Osteocyte (in vitro differentiated cells): ENCODE results near the gene SPINT2. TPM values are rescaled to one million over a fixed set of nuclear protein-coding genes. Genes with fewer than 3 reads are reported as not detected.

Experiments used
- DNase-seq: peaks from one replicate; pipeline ENCODE4 v3.0.0; 2021; ENCODE audit warnings: mixed read lengths; ENCODE audit not compliant: unreplicated experiment; ENCODE audit errors: extremely low spot score
- H3K27ac Mint-ChIP-seq: one replicate; pipeline ENCODE4 v1.8.0; 2021; ENCODE audit warnings: mild to moderate bottlenecking, mixed read lengths; ENCODE audit not compliant: unreplicated experiment
- H3K27me3 Mint-ChIP-seq: one replicate; pipeline ENCODE4 v1.8.0; 2021; ENCODE audit warnings: mixed read lengths; ENCODE audit not compliant: unreplicated experiment
- H3K36me3 Mint-ChIP-seq: one replicate; pipeline ENCODE4 v1.8.0; 2021; ENCODE audit warnings: mixed read lengths; ENCODE audit not compliant: unreplicated experiment
- H3K4me1 Mint-ChIP-seq: one replicate; pipeline ENCODE4 v1.8.0; 2021; ENCODE audit warnings: mixed read lengths; ENCODE audit not compliant: unreplicated experiment
- H3K4me3 Mint-ChIP-seq: one replicate; pipeline ENCODE4 v1.8.0; 2021; ENCODE audit warnings: mild to moderate bottlenecking, moderate library complexity, mixed read lengths; ENCODE audit not compliant: unreplicated experiment
- H3K9me3 Mint-ChIP-seq: one replicate; pipeline ENCODE4 v1.8.0; 2021; ENCODE audit warnings: mixed read lengths; ENCODE audit not compliant: unreplicated experiment
- total RNA-seq: library from RNA; stranded (reverse); gene quantifications from 2 replicates; pipeline ENCODE4 v1.2.1, GENCODE V29; 2021
- TF ChIP-seq, protein P1 (sequence below): fragments of 200-600 bp; sonication (generic); IDR thresholded peaks from 2 replicates; pipeline ENCODE4 v1.5.0; 2021; ENCODE audit warnings: antibody characterized with exemption, mild to moderate bottlenecking, moderate library complexity

Gene SPINT2
- total RNA-seq, 1 donor from 2014 or later = 30.4 TPM

DNA sequence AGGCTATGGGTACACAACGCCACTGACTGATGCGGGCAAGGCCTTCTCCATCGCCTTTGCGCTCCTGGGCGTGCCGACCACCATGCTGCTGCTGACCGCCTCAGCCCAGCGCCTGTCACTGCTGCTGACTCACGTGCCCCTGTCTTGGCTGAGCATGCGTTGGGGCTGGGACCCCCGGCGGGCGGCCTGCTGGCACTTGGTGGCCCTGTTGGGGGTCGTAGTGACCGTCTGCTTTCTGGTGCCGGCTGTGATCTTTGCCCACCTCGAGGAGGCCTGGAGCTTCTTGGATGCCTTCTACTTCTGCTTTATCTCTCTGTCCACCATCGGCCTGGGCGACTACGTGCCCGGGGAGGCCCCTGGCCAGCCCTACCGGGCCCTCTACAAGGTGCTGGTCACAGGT, 62.2 kb downstream of the SPINT2 start:
- Mint-ChIP-seq H3K9me3 (no peaks in the 10 kb centered on the region), H3K36me3 (peaks cover 23% of the 10 kb centered on the region), H3K27ac (no peak overlapping the region), H3K27me3 (no peaks in the 10 kb centered on the region), H3K4me1 (peaks cover 8% of the 10 kb centered on the region), H3K4me3 (no peak overlapping the region)
- no peak for DNase-seq
- TF ChIP-seq, protein P1, sequence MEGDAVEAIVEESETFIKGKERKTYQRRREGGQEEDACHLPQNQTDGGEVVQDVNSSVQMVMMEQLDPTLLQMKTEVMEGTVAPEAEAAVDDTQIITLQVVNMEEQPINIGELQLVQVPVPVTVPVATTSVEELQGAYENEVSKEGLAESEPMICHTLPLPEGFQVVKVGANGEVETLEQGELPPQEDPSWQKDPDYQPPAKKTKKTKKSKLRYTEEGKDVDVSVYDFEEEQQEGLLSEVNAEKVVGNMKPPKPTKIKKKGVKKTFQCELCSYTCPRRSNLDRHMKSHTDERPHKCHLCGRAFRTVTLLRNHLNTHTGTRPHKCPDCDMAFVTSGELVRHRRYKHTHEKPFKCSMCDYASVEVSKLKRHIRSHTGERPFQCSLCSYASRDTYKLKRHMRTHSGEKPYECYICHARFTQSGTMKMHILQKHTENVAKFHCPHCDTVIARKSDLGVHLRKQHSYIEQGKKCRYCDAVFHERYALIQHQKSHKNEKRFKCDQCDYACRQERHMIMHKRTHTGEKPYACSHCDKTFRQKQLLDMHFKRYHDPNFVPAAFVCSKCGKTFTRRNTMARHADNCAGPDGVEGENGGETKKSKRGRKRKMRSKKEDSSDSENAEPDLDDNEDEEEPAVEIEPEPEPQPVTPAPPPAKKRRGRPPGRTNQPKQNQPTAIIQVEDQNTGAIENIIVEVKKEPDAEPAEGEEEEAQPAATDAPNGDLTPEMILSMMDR = no peak

DNA sequence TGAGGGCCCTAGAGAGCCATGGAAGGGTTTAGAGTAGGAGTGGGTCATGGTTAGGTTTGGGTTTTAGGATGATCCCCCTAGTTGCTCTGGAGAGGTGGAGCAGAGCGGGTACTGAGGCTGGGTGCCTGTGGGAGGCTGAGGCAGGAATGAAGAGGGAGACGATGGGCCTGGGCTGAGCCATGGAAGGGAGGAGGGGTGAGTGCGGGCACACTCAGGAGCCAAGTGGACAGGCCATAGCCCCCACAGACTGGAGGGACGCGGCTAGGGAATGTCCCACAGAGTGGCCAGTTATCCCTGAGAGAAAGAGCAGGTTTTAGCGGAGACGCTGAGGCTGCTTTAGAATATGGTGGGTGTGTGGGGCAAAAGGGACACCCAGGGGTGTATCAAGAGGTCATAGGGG, 65.3 kb downstream of the SPINT2 start:
- DNase-seq = no peak
- Mint-ChIP-seq H3K4me3 (no peak overlapping the region), H3K36me3 (peaks cover 19% of the 10 kb centered on the region), H3K9me3 (no peaks in the 10 kb centered on the region), H3K27ac (no peak overlapping the region), H3K27me3 (no peaks in the 10 kb centered on the region), H3K4me1 (no peaks in the 10 kb centered on the region)
- TF ChIP-seq, protein P1 = no peak

DNA sequence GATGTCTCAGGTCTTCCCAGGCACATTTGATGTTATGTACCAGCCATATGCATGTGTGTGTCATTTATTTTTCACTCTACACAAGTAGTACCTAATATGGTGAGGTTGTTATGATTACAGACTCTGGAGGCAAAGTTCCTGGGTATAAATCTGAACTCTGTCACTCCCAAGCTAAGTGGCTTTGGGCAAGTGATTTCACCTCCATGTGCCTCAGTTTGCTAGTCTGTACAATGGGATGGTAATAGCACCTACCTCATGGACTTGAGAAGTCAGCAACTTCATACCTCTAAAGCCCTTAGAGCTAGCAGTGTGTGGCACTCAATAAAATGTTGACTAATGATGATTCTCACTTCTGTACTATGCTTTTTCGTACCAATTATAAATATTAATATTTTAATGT, 67.4 kb downstream of the SPINT2 start:
- Mint-ChIP-seq H3K4me3 (no peak overlapping the region), H3K27ac (no peak overlapping the region), H3K9me3 (no peaks in the 10 kb centered on the region), H3K4me1 (no peaks in the 10 kb centered on the region), H3K27me3 (no peaks in the 10 kb centered on the region), H3K36me3 (peaks cover 17% of the 10 kb centered on the region)
- DNase-seq = no peak
- TF ChIP-seq, protein P1 = no peak

DNA sequence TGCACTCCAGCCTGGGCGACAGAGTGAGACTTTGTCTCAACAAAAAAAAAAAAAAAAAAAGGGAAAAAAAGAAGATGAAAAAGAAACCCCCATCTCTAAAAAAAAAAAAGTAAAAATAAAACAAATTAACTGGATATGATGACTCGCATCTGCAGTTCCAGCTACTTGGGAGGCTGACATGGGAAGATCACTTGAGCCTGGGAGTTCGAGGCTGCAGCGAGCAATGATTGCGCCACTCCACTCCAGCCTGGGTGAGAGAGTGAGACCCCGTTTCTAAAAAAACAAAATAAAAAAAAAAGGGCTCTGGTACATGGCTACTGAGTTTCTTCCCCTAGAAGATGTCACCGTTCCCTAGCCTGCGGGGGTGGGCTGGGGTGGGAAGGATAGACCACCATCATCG, 68.9 kb downstream of the SPINT2 start:
- TF ChIP-seq, protein P1 = no peak
- no peaks in the 10 kb centered on the region for H3K27me3 Mint-ChIP-seq
- H3K4me1 Mint-ChIP-seq = peaks cover 7% of the 10 kb centered on the region
- H3K9me3 Mint-ChIP-seq = no peaks in the 10 kb centered on the region
- no peak overlapping the region for H3K27ac Mint-ChIP-seq
- peaks cover 5% of the 10 kb centered on the region for H3K36me3 Mint-ChIP-seq
- DNase-seq = no peak
- no peak overlapping the region for H3K4me3 Mint-ChIP-seq

DNA sequence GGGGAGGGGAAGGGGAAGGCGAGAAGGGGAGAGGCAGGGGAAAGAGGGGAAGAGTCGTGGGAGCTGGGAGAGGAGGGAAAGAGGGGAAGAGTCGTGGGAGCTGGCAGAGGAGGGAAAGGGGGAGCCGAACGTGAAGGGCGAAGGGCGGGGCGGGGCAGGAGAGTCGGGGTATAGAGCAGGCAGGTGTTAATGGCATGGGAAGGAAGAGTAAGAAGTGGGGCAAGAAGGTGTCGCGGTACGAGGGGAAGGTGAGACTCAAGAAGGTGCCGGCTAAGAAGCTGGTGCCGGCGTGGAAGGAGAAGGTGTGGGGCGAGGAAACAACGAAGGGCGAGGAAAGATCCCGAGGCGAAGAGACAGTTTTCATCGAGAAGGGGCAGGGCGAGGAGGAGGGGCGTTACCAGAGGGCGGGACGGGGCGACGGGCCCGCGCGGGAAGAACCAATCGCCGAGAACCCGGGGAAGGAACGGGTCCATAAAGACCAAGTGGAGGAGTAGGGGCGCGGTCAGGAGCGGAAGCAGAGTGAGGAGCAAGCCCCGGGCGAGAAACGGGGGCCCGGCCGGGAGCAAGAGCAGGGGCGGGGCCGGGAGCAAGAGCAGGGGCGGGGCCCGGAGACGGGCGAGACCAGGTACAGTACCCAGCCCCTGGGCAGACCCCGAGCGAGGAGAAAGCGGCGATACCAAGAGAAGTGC, 71.7 kb downstream of the SPINT2 start:
- H3K27ac Mint-ChIP-seq = peak overlapping the region; percentile 99
- peak; percentile 98 for DNase-seq

More for the DNA sequence above, 71.7 kb downstream of the SPINT2 start:
- Mint-ChIP-seq H3K36me3 (peaks cover 2% of the 10 kb centered on the region), H3K4me1 (peaks cover 7% of the 10 kb centered on the region), H3K27me3 (no peaks in the 10 kb centered on the region), H3K9me3 (no peaks in the 10 kb centered on the region), H3K4me3 (peak overlapping the region; percentile 97)
- TF ChIP-seq, protein P1 = no peak
